Hematopoietic multipotent progenitor cell treated with erythropoietin and hydrocortisone succinate and interleukin-3 and kit ligand, for 4 days (in vitro differentiated cells): ENCODE data around the gene RABL6.
"Not testable (repeated sequence)": the region's sequence is repeated elsewhere in the genome, so short reads cannot be mapped to it uniquely, and the experiment has no call there.

Source experiments
- DNase-seq: peaks from one replicate; pipeline ENCODE4 v3.0.0-alpha.2; 2015

RABL6 gene

GRCh38 chr9:136860933-136861873 lies 53.5 kb downstream of the RABL6 start:
- no peak for DNase-seq

GRCh38 chr9:136861874-136862457 lies 54.2 kb downstream of the RABL6 start:
- DNase-seq: no peak

- DNase-seq: no peak
Observed at GRCh38 chr9:136862849-136863622, 55.3 kb downstream of the RABL6 start.

GRCh38 chr9:136863623-136864273 lies 56.0 kb downstream of the RABL6 start:
- DNase-seq: no peak

- DNase-seq: no peak
Observed at GRCh38 chr9:136865041-136865767, 57.5 kb downstream of the RABL6 start.

GRCh38 chr9:136865768-136866103 lies 58.0 kb downstream of the RABL6 start:
- no peak for DNase-seq

GRCh38 chr9:136866898-136867421 lies 59.2 kb downstream of the RABL6 start:
- DNase-seq: not testable (repeated sequence)

- no peak for DNase-seq
Observed at GRCh38 chr9:136867480-136867879, 59.7 kb downstream of the RABL6 start.

- no peak for DNase-seq
Observed at GRCh38 chr9:136867917-136868316, 60.2 kb downstream of the RABL6 start.

- DNase-seq: no peak
Observed at GRCh38 chr9:136868644-136869043, 60.9 kb downstream of the RABL6 start.

- DNase-seq: not testable (repeated sequence)
Observed at GRCh38 chr9:136869611-136870010, 61.9 kb downstream of the RABL6 start.

GRCh38 chr9:136875155-136875554 lies 67.4 kb downstream of the RABL6 start:
- no peak for DNase-seq

GRCh38 chr9:136876476-136876875 lies 68.7 kb downstream of the RABL6 start:
- DNase-seq: no peak

GRCh38 chr9:136880651-136881050 lies 72.9 kb downstream of the RABL6 start:
- peak; percentile 32 for DNase-seq

GRCh38 chr9:136881691-136882108 lies 74.0 kb downstream of the RABL6 start:
- DNase-seq: peak; percentile 58

GRCh38 chr9:136882109-136882946 lies 74.6 kb downstream of the RABL6 start:
- DNase-seq: peak; percentile 71

- not testable (repeated sequence) for DNase-seq
Observed at GRCh38 chr9:136882947-136883283, 75.2 kb downstream of the RABL6 start.

- not testable (repeated sequence) for DNase-seq
Observed at GRCh38 chr9:136883670-136884069, 75.9 kb downstream of the RABL6 start.

- DNase-seq: peak; percentile 99
Observed at GRCh38 chr9:136885950-136886578, 78.3 kb downstream of the RABL6 start, which contains the start of gene TRAF2. TRAF2 (plus strand) TSS chr9:136886516; CDS start chr9:136898741, 12,225 bp downstream.
